ENCODE measurements around the gene USP2. TPM values are rescaled to one million over a fixed set of nuclear protein-coding genes. Genes with fewer than 3 reads are reported as not detected.

The USP2 gene
- total RNA-seq, 2 experiments from 2014 or later: 10.6 to 24.5 TPM

GRCh38 chr11:119415966-119416365 is 34.5 kb upstream of the USP2 start:
- H2AFZ ChIP-seq (ENCODE audit: low read length): no peak overlapping the region
- no peaks in the 10 kb centered on the region for H3K9me3 ChIP-seq (ENCODE audit: low read length)
- POLR2A ChIA-PET: no interaction called here
- no TSS peak for BruUV-seq (replicated peaks)
- H4K20me1 ChIP-seq (ENCODE audit: insufficient read depth, low read length): no peaks in the 10 kb centered on the region
- intact Hi-C loops (cut with micrococcal nuclease; ENCODE audit: unreplicated experiment): no loop called here
- H3K4me1 ChIP-seq (ENCODE audit: insufficient read depth, low read length, poor library complexity, severe bottlenecking): no peaks in the 10 kb centered on the region
- no peak overlapping the region for H3K4me2 ChIP-seq (ENCODE audit: low read length)
- TF ChIP-seq CTCF (conservative IDR thresholded peaks at IDR 0.05; ENCODE audit: low read length): no peak
- no peak for TF ChIP-seq EZH2phosphoT487 (IDR thresholded peaks at IDR 0.05; ENCODE audit: borderline replicate concordance, low read depth, low read length)
- H3K9me2 ChIP-seq (ENCODE audit: insufficient read depth, low read length): no peaks in the 10 kb centered on the region
- CTCF ChIA-PET (ENCODE audit: unreplicated experiment): no interaction called here
- no peak overlapping the region for H3K27ac ChIP-seq (ENCODE audit: low read depth, low read length, poor library complexity, severe bottlenecking)
- DNase-seq (ENCODE audit: low spot score): no peak
- peaks cover 5% of the 10 kb centered on the region; the same call in 1 of the 2 replicates for H3K36me3 ChIP-seq (ENCODE audit: insufficient read depth, low read length)
- no peak overlapping the region for H3K4me3 ChIP-seq (ENCODE audit: low read depth, low read length, poor library complexity, severe bottlenecking)
- H3K79me2 ChIP-seq (ENCODE audit: insufficient read depth, low read depth, low read length): no peaks in the 10 kb centered on the region

- ChIA-PET CTCF (ENCODE audit: unreplicated experiment) (no interaction called here), POLR2A (no interaction called here)
- Histone ChIP-seq H3K4me1 (ENCODE audit: insufficient read depth, low read length, poor library complexity, severe bottlenecking) (no peaks in the 10 kb centered on the region), H2AFZ (ENCODE audit: low read length) (no peak overlapping the region), H3K4me3 (ENCODE audit: low read depth, low read length, poor library complexity, severe bottlenecking) (no peak overlapping the region), H3K79me2 (ENCODE audit: insufficient read depth, low read depth, low read length) (no peaks in the 10 kb centered on the region), H3K4me2 (ENCODE audit: low read length) (no peak overlapping the region), H3K9me3 (ENCODE audit: low read length) (no peaks in the 10 kb centered on the region), H3K27ac (ENCODE audit: low read depth, low read length, poor library complexity, severe bottlenecking) (no peak overlapping the region), H4K20me1 (ENCODE audit: insufficient read depth, low read length) (no peaks in the 10 kb centered on the region), H3K36me3 (ENCODE audit: insufficient read depth, low read length) (peaks cover 5% of the 10 kb centered on the region; the same call in 1 of the 2 replicates), H3K9me2 (ENCODE audit: insufficient read depth, low read length) (no peaks in the 10 kb centered on the region)
- BruUV-seq (replicated peaks): no TSS peak
- no peak for TF ChIP-seq CTCF (conservative IDR thresholded peaks at IDR 0.05; ENCODE audit: low read length)
- intact Hi-C loops (cut with micrococcal nuclease; ENCODE audit: unreplicated experiment): no loop called here
- no peak for DNase-seq (ENCODE audit: low spot score)
These were observed 34.0 kb upstream of the USP2 start for GRCh38 chr11:119415517-119415916.

GRCh38 chr11:119414734-119415133 is 33.2 kb upstream of the USP2 start:
- DNase-seq (ENCODE audit: low spot score): no peak
- H3K9me3 ChIP-seq (ENCODE audit: low read length): no peaks in the 10 kb centered on the region
- no TSS peak for BruUV-seq (replicated peaks)
- no peak overlapping the region for H3K4me3 ChIP-seq (ENCODE audit: low read depth, low read length, poor library complexity, severe bottlenecking)
- TF ChIP-seq CTCF (conservative IDR thresholded peaks at IDR 0.05; ENCODE audit: low read length): no peak
- TF ChIP-seq EZH2phosphoT487 (IDR thresholded peaks at IDR 0.05; ENCODE audit: borderline replicate concordance, low read depth, low read length): no peak
- no peak overlapping the region for H2AFZ ChIP-seq (ENCODE audit: low read length)
- ChIA-PET CTCF (ENCODE audit: unreplicated experiment) (no interaction called here), POLR2A (interaction anchor here (0.7 kb wide), 1 partner anchor 18 kb away, joined by 3 read pairs; no protein-coding TSS in a partner anchor)
- H3K4me1 ChIP-seq (ENCODE audit: insufficient read depth, low read length, poor library complexity, severe bottlenecking): no peaks in the 10 kb centered on the region
- peaks cover 5% of the 10 kb centered on the region; the same call in 1 of the 2 replicates for H3K36me3 ChIP-seq (ENCODE audit: insufficient read depth, low read length)
- no peaks in the 10 kb centered on the region for H4K20me1 ChIP-seq (ENCODE audit: insufficient read depth, low read length)
- no peak overlapping the region for H3K27ac ChIP-seq (ENCODE audit: low read depth, low read length, poor library complexity, severe bottlenecking)
- intact Hi-C loops (cut with micrococcal nuclease; ENCODE audit: unreplicated experiment): no loop called here
- no peaks in the 10 kb centered on the region for H3K9me2 ChIP-seq (ENCODE audit: insufficient read depth, low read length)
- H3K4me2 ChIP-seq (ENCODE audit: low read length): no peak overlapping the region
- H3K79me2 ChIP-seq (ENCODE audit: insufficient read depth, low read depth, low read length): no peaks in the 10 kb centered on the region

All from OCI-LY7 (cell line).